A673 (cell line): ENCODE measurements around the gene SCARB1. TPM values are rescaled to one million over a fixed set of nuclear protein-coding genes. Genes with fewer than 3 reads are reported as not detected.

ENCODE experiments used
- BruUV-seq: library from RNA; stranded (reverse); fragments of 400-500 nt; replicated peaks from 2 replicates; lab custom pipeline; 2021; lab: Mats Ljungman, UMichigan
- CTCF ChIA-PET: fragments of 300-600 bp; sonication (Branson Sonifier 250); formaldehyde crosslinking; loops from one replicate; lab custom pipeline; 2022; ENCODE audit warnings: antibody characterized with exemption; lab: Charles Lee
- POLR2A ChIA-PET: fragments of 300-600 bp; sonication (Branson Sonifier 250); formaldehyde crosslinking; loops from one replicate; lab custom pipeline; 2022; ENCODE audit warnings: antibody characterized with exemption; ENCODE audit not compliant: low non-redundant PET; lab: Charles Lee
- DNase-seq: peaks from one replicate; pipeline ENCODE4 v3.0.0-alpha.2; 2015; ENCODE audit warnings: low spot score
- H3K27ac ChIP-seq: fragments of 200-600 bp; sonication (generic); 2 replicates; pipeline ENCODE4 v1.5.1; 2016; ENCODE audit warnings: mixed run types, low read depth, mild to moderate bottlenecking, mixed read lengths, antibody characterized with exemption, low read length; ENCODE audit not compliant: poor library complexity, severe bottlenecking
- H3K27me3 ChIP-seq: fragments of 200-600 bp; sonication (generic); replicated peaks from 2 replicates; pipeline ENCODE4 v1.6.1; 2017; ENCODE audit warnings: mixed run types, low read depth, mild to moderate bottlenecking, mixed read lengths, antibody characterized with exemption, low read length; ENCODE audit not compliant: insufficient read depth, poor library complexity
- H3K36me3 ChIP-seq: fragments of 200-600 bp; sonication (generic); 2 replicates; pipeline ENCODE4 v1.6.1; 2016; ENCODE audit warnings: mixed run types, mild to moderate bottlenecking, mixed read lengths, antibody characterized with exemption, low read length; ENCODE audit not compliant: insufficient read depth, poor library complexity, severe bottlenecking
- H3K4me1 ChIP-seq: fragments of 200-600 bp; sonication (generic); 2 replicates; pipeline ENCODE4 v1.6.1; 2017; ENCODE audit warnings: mixed run types, mild to moderate bottlenecking, mixed read lengths, antibody characterized with exemption, low read length; ENCODE audit not compliant: insufficient read depth, poor library complexity, severe bottlenecking
- H3K4me3 ChIP-seq: fragments of 200-600 bp; sonication (generic); 2 replicates; pipeline ENCODE4 v1.5.1; 2016; ENCODE audit warnings: low read depth, mixed run types, mild to moderate bottlenecking, mixed read lengths, low read length; ENCODE audit not compliant: poor library complexity, severe bottlenecking
- H3K9me3 ChIP-seq: fragments of 200-600 bp; sonication (generic); 2 replicates; pipeline ENCODE4 v1.6.1; 2016; ENCODE audit warnings: mixed run types, low read depth, mild to moderate bottlenecking, mixed read lengths, antibody characterized with exemption, low read length; ENCODE audit not compliant: poor library complexity, severe bottlenecking
- CTCF ChIP-seq: fragments of 300-800, 200-600 bp; sonication (generic); conservative IDR thresholded peaks from 2 replicates; pipeline ENCODE4 v1.5.1; 2017; ENCODE audit warnings: low read depth, mild to moderate bottlenecking, antibody characterized with exemption, low read length, moderate library complexity, mixed read lengths
- EZH2 ChIP-seq: fragments of 200-600 bp; sonication (generic); IDR thresholded peaks from 2 replicates; pipeline ENCODE4 v1.6.1; 2017; ENCODE audit warnings: borderline replicate concordance, low read depth, mild to moderate bottlenecking, mixed read lengths, antibody characterized with exemption, low read length; ENCODE audit not compliant: poor library complexity, severe bottlenecking
- intact Hi-C: fragments of 100-400 bp; cut with micrococcal nuclease; formaldehyde crosslinking; loops from one replicate; pipeline ENCODE4 v1.10.0; 2022; ENCODE audit not compliant: unreplicated experiment
- total RNA-seq: library from RNA; stranded (reverse); gene quantifications from 2 replicates; pipeline ENCODE4 v1.2.3, GENCODE V29; 2021

Gene SCARB1
- total RNA-seq, 1 experiment from 2014 or later = 74.6 TPM

- Histone ChIP-seq H3K4me1 (no peaks in the 10 kb centered on the region), H3K27me3 (no peaks in the 10 kb centered on the region), H3K9me3 (no peaks in the 10 kb centered on the region), H3K36me3 (no peaks in the 10 kb centered on the region), H3K27ac (no peak overlapping the region), H3K4me3 (no peak overlapping the region)
- CTCF ChIA-PET = no interaction called here
- no peak for TF ChIP-seq EZH2
- TF ChIP-seq CTCF = no peak
- intact Hi-C loops = no loop called here
- no peak for DNase-seq
- POLR2A ChIA-PET = no interaction called here
- BruUV-seq = no TSS peak
Observed at GRCh38 chr12:124834822-124835221, 28.8 kb downstream of the SCARB1 start.

GRCh38 chr12:124833693-124834122 is 30.0 kb downstream of the SCARB1 start:
- Histone ChIP-seq H3K27me3 (no peaks in the 10 kb centered on the region), H3K27ac (no peak overlapping the region), H3K9me3 (no peaks in the 10 kb centered on the region), H3K36me3 (no peaks in the 10 kb centered on the region), H3K4me1 (no peaks in the 10 kb centered on the region), H3K4me3 (no peak overlapping the region)
- CTCF ChIA-PET = no interaction called here
- POLR2A ChIA-PET = no interaction called here
- no peak for TF ChIP-seq CTCF
- no peak for TF ChIP-seq EZH2
- intact Hi-C loops = no loop called here
- DNase-seq = no peak
- BruUV-seq = no TSS peak

- no peak for DNase-seq
- Histone ChIP-seq H3K36me3 (no peaks in the 10 kb centered on the region), H3K27me3 (no peaks in the 10 kb centered on the region), H3K27ac (no peak overlapping the region), H3K4me3 (no peak overlapping the region), H3K4me1 (no peaks in the 10 kb centered on the region), H3K9me3 (no peaks in the 10 kb centered on the region)
- ChIA-PET POLR2A (no interaction called here), CTCF (no interaction called here)
- BruUV-seq = no TSS peak
- no peak for TF ChIP-seq EZH2
- no peak for TF ChIP-seq CTCF
- intact Hi-C loops = no loop called here
Observed at GRCh38 chr12:124832856-124833255, 30.8 kb downstream of the SCARB1 start.
